GM21825 (cell line): ENCODE measurements around the gene ZNF57.
"Not testable (repeated sequence)": the region's sequence is repeated elsewhere in the genome, so short reads cannot be mapped to it uniquely, and the experiment has no call there.

Experiments
- ATAC-seq: cut with Tn5 transposase; IDR thresholded peaks from one replicate; pipeline ENCODE4 v1.9.1; 2021; ENCODE audit warnings: mild to moderate bottlenecking, moderate library complexity; ENCODE audit not compliant: unreplicated experiment

The ZNF57 gene

GRCh38 chr19:2950286-2951124, 49.8 kb downstream of the ZNF57 start:
- ATAC-seq = peak; percentile 81

DNA sequence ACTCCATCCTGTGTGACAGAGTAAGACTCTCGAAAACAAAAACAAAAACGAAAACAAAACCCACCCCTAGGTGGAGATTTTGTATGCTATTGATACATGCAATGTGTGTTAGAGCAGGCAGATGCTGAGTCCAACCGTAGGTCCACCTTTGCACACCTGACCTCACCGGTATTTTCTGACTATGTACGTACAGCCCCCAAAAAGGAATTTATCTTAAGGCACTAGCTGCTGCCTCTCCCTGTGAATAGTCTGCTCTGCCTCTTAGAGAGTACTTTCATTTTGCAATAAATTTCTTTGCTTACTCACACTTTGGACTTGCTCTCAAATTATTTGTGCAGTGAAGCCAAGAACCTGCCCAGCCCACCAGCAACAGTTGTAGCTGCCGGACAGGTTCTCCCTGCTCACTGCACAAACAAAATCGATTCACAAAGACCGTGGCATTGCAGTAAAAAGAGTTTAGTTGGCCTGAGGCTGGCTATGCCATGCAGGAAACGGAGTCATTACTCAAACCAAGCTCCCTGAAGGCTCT, 52.3 kb downstream of the ZNF57 start:
- ATAC-seq = no peak

- ATAC-seq = no peak
Observed at GRCh38 chr19:2957160-2957559, 56.4 kb downstream of the ZNF57 start.

GRCh38 chr19:2960120-2960519, 59.4 kb downstream of the ZNF57 start:
- no peak for ATAC-seq

GRCh38 chr19:2962018-2962670, 61.4 kb downstream of the ZNF57 start:
- ATAC-seq = no peak

- no peak for ATAC-seq
Observed at GRCh38 chr19:2963122-2963521, 62.4 kb downstream of the ZNF57 start.

GRCh38 chr19:2963631-2964030, 62.9 kb downstream of the ZNF57 start:
- not testable (repeated sequence) for ATAC-seq

DNA sequence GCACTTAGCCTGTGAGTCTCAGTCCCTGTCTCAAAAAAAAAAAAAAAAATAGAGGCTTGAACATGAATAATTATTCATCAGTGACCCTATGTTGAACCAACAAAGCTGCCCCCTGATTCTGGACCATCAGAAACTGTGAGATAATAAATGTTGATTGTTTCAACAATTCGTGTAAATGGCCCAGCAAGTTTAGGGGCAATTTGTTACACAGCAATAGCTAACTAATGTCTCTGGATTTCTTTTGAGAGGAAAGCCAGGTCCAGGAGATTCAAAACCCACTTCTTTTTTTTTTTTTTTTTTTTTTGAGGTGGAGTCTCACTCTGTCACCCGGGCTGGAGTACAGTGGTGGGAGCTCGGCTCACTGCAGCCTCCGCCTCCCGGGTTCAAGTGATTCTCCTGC, 64.1 kb downstream of the ZNF57 start:
- no peak for ATAC-seq

- ATAC-seq = no peak
Observed at GRCh38 chr19:2967972-2968371, 67.2 kb downstream of the ZNF57 start.
